KMS-11 (cell line): ENCODE results near the gene KRT8.

Experiments
- H2AFZ ChIP-seq: fragments of 200-600 bp; sonication (generic); 2 replicates; pipeline ENCODE4 v1.6.1; 2016; ENCODE audit warnings: antibody characterized with exemption, mixed run types, low read depth
- H3K27ac ChIP-seq: fragments of 200-600 bp; sonication (generic); 2 replicates; pipeline ENCODE4 v1.6.1; 2016; ENCODE audit warnings: mild to moderate bottlenecking, mixed run types
- H3K27me3 ChIP-seq: fragments of 200-600 bp; sonication (generic); 2 replicates; pipeline ENCODE4 v1.6.1; 2017; ENCODE audit warnings: mild to moderate bottlenecking, low read depth, mixed run types, moderate library complexity; ENCODE audit not compliant: insufficient read depth
- H3K36me3 ChIP-seq: fragments of 200-600 bp; sonication (generic); 2 replicates; pipeline ENCODE4 v1.6.1; 2017; ENCODE audit warnings: mild to moderate bottlenecking, mixed run types; ENCODE audit not compliant: insufficient read depth
- H3K4me1 ChIP-seq: fragments of 200-600 bp; sonication (generic); 2 replicates; pipeline ENCODE4 v1.6.1; 2016; ENCODE audit warnings: mild to moderate bottlenecking, low read depth, mixed run types; ENCODE audit not compliant: poor library complexity, severe bottlenecking
- H3K4me2 ChIP-seq: fragments of 200-600 bp; sonication (generic); 2 replicates; pipeline ENCODE4 v1.7.0; 2016; ENCODE audit warnings: mild to moderate bottlenecking, mixed run types
- H3K4me3 ChIP-seq: fragments of 200-600 bp; sonication (generic); IDR thresholded peaks from 2 replicates; pipeline ENCODE4 v1.6.1; 2017; ENCODE audit warnings: low read depth, low read length, mixed read lengths; ENCODE audit not compliant: insufficient read depth
- H3K79me2 ChIP-seq: fragments of 200-600 bp; sonication (generic); 2 replicates; pipeline ENCODE4 v1.6.1; 2016; ENCODE audit warnings: low read depth, mixed run types; ENCODE audit not compliant: insufficient read depth
- H3K9ac ChIP-seq: fragments of 200-600 bp; sonication (generic); 2 replicates; pipeline ENCODE4 v1.6.1; 2016; ENCODE audit warnings: mild to moderate bottlenecking, mixed run types
- H4K20me1 ChIP-seq: fragments of 200-600 bp; sonication (generic); 2 replicates; pipeline ENCODE4 v1.6.1; 2016; ENCODE audit warnings: mild to moderate bottlenecking, mixed run types; ENCODE audit not compliant: insufficient read depth
- CTCF ChIP-seq: fragments of 200-600 bp; sonication (generic); conservative IDR thresholded peaks from 2 replicates; pipeline ENCODE4 v1.6.1; 2017; ENCODE audit warnings: low read depth, mild to moderate bottlenecking, antibody characterized with exemption, low read length, moderate library complexity, mixed read lengths

Gene KRT8

GRCh38 chr12:52921488-52922165 is 16.8 kb upstream of the KRT8 start:
- Histone ChIP-seq H3K36me3 (no peaks in the 10 kb centered on the region), H3K79me2 (no peaks in the 10 kb centered on the region), H3K4me3 (no peak overlapping the region), H3K4me2 (no peak overlapping the region), H3K4me1 (no peaks in the 10 kb centered on the region), H4K20me1 (no peaks in the 10 kb centered on the region), H2AFZ (no peak overlapping the region), H3K27ac (no peak overlapping the region), H3K9ac (no peak overlapping the region), H3K27me3 (no peaks in the 10 kb centered on the region; the same call in 1 of the 2 replicates)
- TF ChIP-seq CTCF = no peak

- H3K4me1 ChIP-seq = no peaks in the 10 kb centered on the region
- H2AFZ ChIP-seq = no peak overlapping the region
- no peaks in the 10 kb centered on the region; the same call in 1 of the 2 replicates for H3K27me3 ChIP-seq
- no peak overlapping the region for H3K4me2 ChIP-seq
- no peaks in the 10 kb centered on the region for H3K36me3 ChIP-seq
- H3K27ac ChIP-seq = no peak overlapping the region
- no peaks in the 10 kb centered on the region for H4K20me1 ChIP-seq
- no peak overlapping the region for H3K9ac ChIP-seq
- TF ChIP-seq CTCF = no peak
- H3K79me2 ChIP-seq = no peaks in the 10 kb centered on the region
- no peak overlapping the region for H3K4me3 ChIP-seq
These were observed 16.1 kb upstream of the KRT8 start for GRCh38 chr12:52920937-52921336.

GRCh38 chr12:52918784-52919183 is 13.9 kb upstream of the KRT8 start:
- no peaks in the 10 kb centered on the region for H4K20me1 ChIP-seq
- H3K4me3 ChIP-seq = no peak overlapping the region
- no peaks in the 10 kb centered on the region for H3K79me2 ChIP-seq
- H3K9ac ChIP-seq = no peak overlapping the region
- H3K4me2 ChIP-seq = no peak overlapping the region
- H2AFZ ChIP-seq = no peak overlapping the region
- no peaks in the 10 kb centered on the region for H3K4me1 ChIP-seq
- H3K27me3 ChIP-seq = no peaks in the 10 kb centered on the region; the same call in 1 of the 2 replicates
- H3K27ac ChIP-seq = no peak overlapping the region
- TF ChIP-seq CTCF = no peak
- H3K36me3 ChIP-seq = no peaks in the 10 kb centered on the region

GRCh38 chr12:52918351-52918750 is 13.5 kb upstream of the KRT8 start:
- no peaks in the 10 kb centered on the region for H3K79me2 ChIP-seq
- TF ChIP-seq CTCF = no peak
- no peak overlapping the region for H3K4me3 ChIP-seq
- H3K4me1 ChIP-seq = no peaks in the 10 kb centered on the region
- H3K4me2 ChIP-seq = no peak overlapping the region
- H3K9ac ChIP-seq = no peak overlapping the region
- no peaks in the 10 kb centered on the region for H3K36me3 ChIP-seq
- no peaks in the 10 kb centered on the region; the same call in 1 of the 2 replicates for H3K27me3 ChIP-seq
- no peaks in the 10 kb centered on the region for H4K20me1 ChIP-seq
- no peak overlapping the region for H2AFZ ChIP-seq
- no peak overlapping the region for H3K27ac ChIP-seq
